H1 (cell line): ENCODE results near the gene TMEM63A.

Source experiments
- BCL11A ChIP-seq, 2 experiments: IDR thresholded peaks; one replicate each; pipeline ENCODE4 v1.6.1; 2011; ENCODE audit warnings: low read depth in 2 of 2, low read length in 2 of 2, mild to moderate bottlenecking in 2 of 2
- CBX5 ChIP-seq: fragments of 300-800, 300-1000 bp; sonication (generic); IDR thresholded peaks from 2 replicates; pipeline ENCODE4 v1.7.1; 2016; ENCODE audit warnings: antibody characterized with exemption, low read length, low read depth
- CTCF ChIP-seq, 3 experiments: IDR thresholded peaks; 1 replicate in 2 of 3; 2 replicates in 1 of 3; pipeline versions ENCODE4 v1.5.1 to v1.6.1; 2011; ENCODE audit warnings: low read length in 3 of 3, mild to moderate bottlenecking in 3 of 3, inconsistent platforms in 2 of 3, low read depth in 1 of 3, moderate library complexity in 1 of 3; ENCODE audit not compliant: insufficient read depth in 1 of 3; ENCODE audit errors: control extremely low read depth in 1 of 3
- JUND ChIP-seq: IDR thresholded peaks from 2 replicates; pipeline ENCODE4 v1.6.1; 2011; ENCODE audit warnings: mild to moderate bottlenecking, improper control_type of control experiment, low read length
- YY1 ChIP-seq: IDR thresholded peaks from 2 replicates; pipeline ENCODE4 v1.6.1; 2011; ENCODE audit warnings: low read depth, mild to moderate bottlenecking, low read length

GRCh38 chr1:225899044-225899925 lies 17.1 kb upstream of the TMEM63A start:
- no peak for TF ChIP-seq CTCF (IDR thresholded peaks at IDR 0.05; ENCODE audit: control extremely low read depth in 1 of 3, insufficient read depth in 1 of 3, low read depth in 1 of 3, low read length in 3 of 3)
- TF ChIP-seq BCL11A (IDR thresholded peaks at IDR 0.05; ENCODE audit: low read depth in 2 of 2, low read length in 2 of 2): no peak
- no peak for TF ChIP-seq CBX5
- no peak for TF ChIP-seq JUND
- TF ChIP-seq YY1: no peak
